Lung (tissue), 12 donors: ENCODE data around the gene RHOJ. TPM values are rescaled to one million over a fixed set of nuclear protein-coding genes. Genes with fewer than 3 reads are reported as not detected.
A peak's percentile ranks its signal among the peaks of the same experiment; 100 is the strongest.
"Not testable (repeated sequence)": the region's sequence is repeated elsewhere in the genome, so short reads cannot be mapped to it uniquely, and the experiment has no call there.

Experiments used
- ATAC-seq: fragments of 200-7000 bp; cut with Tn5 transposase; one replicate; pipeline ENCODE4 v1.9.1; 2020; ENCODE audit warnings: moderate number of reproducible peaks; ENCODE audit not compliant: insufficient read depth, low FRiP score
- DNase-seq, 3 donors: peaks; one replicate each; pipeline ENCODE4 v3.0.0-alpha.2; 2013 to 2017
- H3K27ac ChIP-seq, 2 donors: one replicate each; pipeline ENCODE4 v1.5.1; 2013; ENCODE audit warnings: mild to moderate bottlenecking in 2 of 2, moderate library complexity in 2 of 2, control low read depth in 1 of 2, inconsistent platforms in 1 of 2, low read depth in 1 of 2, low read length in 1 of 2
- H3K27me3 ChIP-seq, 3 donors: one replicate each; pipeline ENCODE4 v1.5.1; 2013; ENCODE audit warnings: low read length in 2 of 3; ENCODE audit not compliant: control insufficient read depth in 3 of 3, insufficient read depth in 3 of 3
- H3K36me3 ChIP-seq, 4 donors: one replicate each; pipeline ENCODE4 v1.5.1; 2013; ENCODE audit warnings: low read length in 4 of 4, mild to moderate bottlenecking in 1 of 4, moderate library complexity in 1 of 4; ENCODE audit not compliant: control insufficient read depth in 4 of 4, insufficient read depth in 4 of 4
- H3K4me1 ChIP-seq, 5 donors: one replicate each; pipeline ENCODE4 v1.5.1; 2013; ENCODE audit warnings: low read length in 5 of 5, mild to moderate bottlenecking in 2 of 5, moderate library complexity in 1 of 5; ENCODE audit not compliant: control insufficient read depth in 5 of 5, insufficient read depth in 5 of 5
- H3K4me3 ChIP-seq: one replicate; pipeline ENCODE4 v1.5.1; 2013; ENCODE audit warnings: mild to moderate bottlenecking, control low read depth, moderate library complexity
- H3K9ac ChIP-seq, 2 donors: one replicate each; pipeline ENCODE4 v1.5.1; 2013; ENCODE audit warnings: low read length in 2 of 2, control low read depth in 1 of 2; ENCODE audit not compliant: insufficient read depth in 1 of 2
- H3K9me3 ChIP-seq, 4 donors: one replicate each; pipeline ENCODE4 v1.5.1; 2013; ENCODE audit warnings: low read length in 3 of 4, mild to moderate bottlenecking in 1 of 4, moderate library complexity in 1 of 4; ENCODE audit not compliant: control insufficient read depth in 4 of 4, insufficient read depth in 3 of 4
- CTCF ChIP-seq: IDR thresholded peaks from 2 replicates; pipeline ENCODE4 v1.5.1; 2012; ENCODE audit warnings: mild to moderate bottlenecking; ENCODE audit errors: control extremely low read depth, extremely low read depth
- WGBS, 2 donors: extraction: QIAGEN DNeasy Blood & Tissue Kit; methylation state at CpG; one replicate each; pipeline ENCODE4 v1.1.7; 2013; 5-methylcytosine and 5-hydroxymethylcytosine counted together
- polyA plus RNA-seq, 2 donors: library from polyadenylated mRNA; stranded (reverse); fragments of 200-250 nt; gene quantifications; one replicate each; pipeline ENCODE4 v1.2.1, GENCODE V29; 2013
- total RNA-seq, 2 donors: library from RNA; depleted of rRNA in 1 of 2; stranded (reverse); fragments of >200 nt in 1 of 2; gene quantifications; one replicate each; pipeline ENCODE4 v1.2.1, GENCODE V29; 2014 to 2021
- donor health status: control.
- donor health status: control.
- donor health status: Bipolar disorder and iron deficiency.
- donor health status: healthy.
- donor health status: DM: yes; HTN: yes; CAD: no.

Gene RHOJ
- total and polyA plus RNA-seq, 4 donors = 10.2 to 25.7 (median 17.8) TPM

- H3K4me1 ChIP-seq = peaks cover 0 to 31% (median 7%) of the 10 kb centered on the region in 5 donors
- no peak for DNase-seq
- no peak overlapping the region for H3K9ac ChIP-seq
- H3K9me3 ChIP-seq = peaks cover 0 to 5% (median 0%) of the 10 kb centered on the region in 4 donors
- H3K27me3 ChIP-seq = no peaks in the 10 kb centered on the region
- no peak overlapping the region for H3K27ac ChIP-seq
- no peak for TF ChIP-seq CTCF
- H3K4me3 ChIP-seq = no peak overlapping the region
- WGBS, 2 donors = 80 to 84% methylated on average over 4 of the region's 4 CpGs
- no peak for ATAC-seq
- peaks cover 0 to 5% (median 0%) of the 10 kb centered on the region in 4 donors for H3K36me3 ChIP-seq
Measured at GRCh38 chr14:63276016-63276415, 71.8 kb downstream of the RHOJ start.

GRCh38 chr14:63276492-63277342, 72.5 kb downstream of the RHOJ start:
- Histone ChIP-seq H3K27me3 (no peaks in the 10 kb centered on the region), H3K4me1 (peaks cover 0 to 31% (median 7%) of the 10 kb centered on the region in 5 donors), H3K4me3 (no peak overlapping the region), H3K27ac (no peak overlapping the region), H3K9ac (peak overlapping the region in 1 of 2 donors; percentile 53), H3K36me3 (peaks cover 0 to 5% (median 0%) of the 10 kb centered on the region in 4 donors), H3K9me3 (peaks cover 0 to 5% (median 0%) of the 10 kb centered on the region in 4 donors)
- peak; percentile 71 for TF ChIP-seq CTCF
- WGBS, 2 donors = 49 to 50% methylated on average over 5 of the region's 5 CpGs
- DNase-seq (peak in 2 of 3 donors; percentile 76 to 81), ATAC-seq (no peak)

- TF ChIP-seq CTCF = no peak
- Histone ChIP-seq H3K4me1 (peaks cover 0 to 27% (median 7%) of the 10 kb centered on the region in 5 donors), H3K36me3 (peaks cover 0 to 5% (median 0%) of the 10 kb centered on the region in 4 donors), H3K9ac (no peak overlapping the region), H3K9me3 (peaks cover 0 to 5% (median 0%) of the 10 kb centered on the region in 4 donors), H3K27ac (no peak overlapping the region), H3K4me3 (no peak overlapping the region), H3K27me3 (no peaks in the 10 kb centered on the region)
- 59 to 78% methylated on average over 2 of the region's 2 CpGs for WGBS, 2 donors
- DNase-seq (no peak), ATAC-seq (no peak)
Measured at GRCh38 chr14:63277591-63278183, 73.4 kb downstream of the RHOJ start.

- not testable (repeated sequence) for H3K9ac ChIP-seq, H3K27me3 ChIP-seq, H3K4me3 ChIP-seq, ATAC-seq, H3K27ac ChIP-seq, H3K9me3 ChIP-seq, DNase-seq
- Histone ChIP-seq H3K4me1 (peaks cover 0 to 19% (median 0%) of the 10 kb centered on the region in 5 donors), H3K36me3 (peaks cover 0 to 10% (median 0%) of the 10 kb centered on the region in 4 donors)
- WGBS, 2 donors = 92 to 95% methylated on average over 4 of the region's 4 CpGs
Measured at GRCh38 chr14:63279933-63280332, 75.7 kb downstream of the RHOJ start.
